HG03135 (cell line): ENCODE measurements around the gene CYSTM1.

Source experiments
- ATAC-seq: cut with Tn5 transposase; IDR thresholded peaks from one replicate; pipeline ENCODE4 v1.9.1; 2021; ENCODE audit warnings: mild to moderate bottlenecking, moderate library complexity; ENCODE audit not compliant: unreplicated experiment

CYSTM1 gene

DNA sequence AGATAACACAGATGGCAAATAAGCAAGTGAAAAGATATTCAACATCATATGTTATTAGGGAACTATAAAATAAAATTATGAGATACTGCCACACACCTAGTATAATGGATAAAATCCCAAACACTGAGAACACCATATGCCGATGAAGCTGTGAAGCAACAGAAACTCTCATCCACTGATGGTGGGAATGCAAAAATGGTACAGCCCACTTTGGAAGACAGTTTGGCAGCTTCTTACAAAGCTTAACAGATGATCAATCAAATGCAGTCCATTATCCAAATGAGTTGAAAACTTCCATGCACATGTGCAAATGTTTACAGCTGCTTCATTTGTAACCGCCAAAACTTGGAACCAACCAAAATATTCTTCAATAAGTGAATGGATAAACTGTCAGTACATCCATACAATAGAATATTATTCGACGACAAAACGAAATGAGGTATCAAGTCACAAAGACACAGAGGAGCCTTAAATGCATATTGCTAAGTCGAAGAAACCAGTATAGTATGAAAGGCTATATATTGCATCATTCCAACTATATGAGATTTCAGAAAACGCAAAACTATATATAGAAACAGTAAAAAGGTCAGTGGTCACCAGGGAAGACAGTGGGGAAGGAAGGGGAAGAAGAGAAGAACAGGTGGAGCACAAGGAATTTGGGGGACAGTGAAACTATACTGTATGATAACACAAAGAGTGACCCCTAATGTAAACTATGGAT, 113.0 kb downstream of the CYSTM1 start:
- no peak for ATAC-seq

DNA sequence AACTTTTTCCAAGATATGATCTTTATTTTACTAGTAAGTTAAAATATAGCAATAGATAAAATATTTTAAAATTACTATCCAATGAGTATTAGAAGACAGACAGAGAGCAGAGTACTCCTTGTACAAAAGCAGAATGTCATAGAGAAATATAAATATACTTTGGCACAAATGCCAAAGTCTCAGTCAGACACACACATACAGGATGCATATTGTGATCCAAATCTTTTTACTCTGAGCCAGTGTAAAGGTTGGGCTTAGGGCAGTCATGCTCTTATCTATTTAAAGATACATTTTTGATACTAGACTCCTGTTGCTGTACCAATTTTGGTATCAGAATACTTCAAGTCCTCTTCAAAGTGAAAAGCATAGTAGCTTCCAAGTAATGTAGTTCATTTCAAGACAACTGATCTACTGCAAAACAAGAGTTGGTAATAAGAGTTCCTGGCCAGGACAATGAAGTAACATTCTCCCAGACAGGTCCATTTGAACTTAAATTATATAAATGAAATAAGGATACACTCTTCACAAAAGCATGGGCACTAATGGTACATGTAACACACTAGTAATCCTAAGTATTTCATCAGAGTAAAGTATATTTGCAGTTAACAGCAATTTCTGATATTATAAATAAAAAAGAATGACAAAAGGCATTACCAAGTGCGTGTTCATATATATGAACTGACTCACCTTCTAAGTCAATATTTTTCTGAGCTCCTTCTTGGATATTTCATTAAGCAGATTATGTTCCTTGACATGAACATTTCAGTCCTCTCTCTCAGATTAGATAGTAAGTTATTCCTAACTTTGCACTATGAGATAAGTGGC, 117.4 kb downstream of the CYSTM1 start:
- no peak for ATAC-seq
